NCI-H524 (cell line): ENCODE data around the gene SLC9C2.
"Not testable (repeated sequence)": the region's sequence is repeated elsewhere in the genome, so short reads cannot be mapped to it uniquely, and the experiment has no call there.

Experiments
- DNase-seq, 2 experiments: peaks; one replicate each; lab custom pipeline; 2025; lab: John Stamatoyannopoulos, UW

Gene SLC9C2, protein sequence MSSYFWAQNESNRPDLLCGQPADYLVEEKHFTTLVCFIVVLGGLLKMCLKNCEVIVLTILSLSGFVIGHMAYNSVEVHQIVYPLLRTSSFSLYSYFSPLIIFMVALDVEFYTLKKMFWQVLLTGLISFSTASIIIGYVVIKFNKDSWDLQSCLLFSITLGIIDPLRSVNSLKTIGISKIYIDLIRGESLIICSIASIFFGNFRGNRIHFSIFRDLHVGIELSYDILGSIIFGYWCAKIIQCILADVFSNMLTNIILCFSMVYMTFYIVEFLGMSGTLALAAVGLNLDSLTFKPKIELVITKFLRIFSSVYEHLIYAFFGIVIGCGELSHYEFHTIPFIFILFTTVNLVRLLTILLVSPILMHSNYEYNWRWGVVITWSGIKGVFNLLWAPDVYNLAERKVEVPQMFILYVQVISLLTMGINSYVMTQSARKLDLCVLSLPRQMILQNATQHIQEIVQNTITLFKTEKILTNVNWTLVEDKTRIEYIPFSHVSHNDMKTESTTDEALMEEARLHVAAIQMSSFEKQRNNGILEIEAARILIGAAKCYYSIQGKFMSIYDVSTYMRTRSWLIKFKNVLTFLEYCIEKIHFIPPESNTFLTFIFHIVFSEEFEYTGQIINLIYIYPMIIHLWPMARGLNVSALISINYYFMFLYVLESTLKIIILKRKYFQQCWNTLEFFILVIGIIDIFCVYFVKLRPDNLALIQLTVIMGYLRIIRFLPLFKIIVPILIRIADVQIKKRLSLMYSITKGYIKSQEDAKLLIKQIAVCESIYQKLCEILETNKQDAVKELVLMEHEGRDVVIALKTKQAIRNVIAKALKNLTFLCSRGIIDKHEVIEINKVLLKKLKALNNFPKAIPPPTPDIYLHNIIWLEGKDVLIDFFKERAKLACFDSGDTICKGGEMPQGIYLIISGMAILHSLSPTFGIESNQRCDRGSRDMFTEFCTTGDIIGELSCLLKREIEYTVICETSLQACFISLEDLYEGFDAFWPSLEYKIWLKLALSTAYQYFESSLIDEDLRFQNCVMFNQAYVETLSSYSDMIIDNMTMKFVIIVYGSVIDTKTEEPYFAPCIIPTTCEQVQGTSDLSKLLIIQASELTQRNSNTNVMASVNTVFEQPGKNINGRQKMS

DNA sequence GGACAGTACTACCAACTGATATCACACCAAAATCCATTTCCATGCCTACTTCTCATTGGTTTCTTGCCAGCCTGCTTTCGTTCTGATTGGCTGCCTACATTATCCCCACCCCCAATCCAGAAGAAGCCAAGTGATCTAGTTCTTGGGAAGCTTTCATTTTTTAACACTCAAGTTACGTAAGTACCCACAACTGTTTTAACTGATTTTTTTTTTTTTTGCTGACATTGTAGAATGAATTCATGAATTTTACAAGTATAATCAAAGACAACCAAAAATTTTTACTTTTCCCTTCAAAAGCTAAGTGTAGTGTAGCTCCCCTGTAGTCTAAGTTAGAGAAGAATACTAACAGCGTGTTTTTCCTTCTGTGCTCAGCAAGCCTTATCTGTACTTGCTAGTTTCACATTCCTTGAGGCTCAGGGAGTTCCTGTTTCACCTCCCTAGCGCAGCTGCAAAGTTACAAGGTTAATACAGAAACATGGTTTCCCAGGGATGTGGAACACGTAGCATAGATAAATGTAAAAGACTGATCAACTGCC lies at the start of gene SLC9C2:
TSS of gene SLC9C2 (minus strand) at position 17 of the 536 bp plus-strand sequence. CDS start 1,296 bp downstream, outside the sequence.
- no peak for DNase-seq

DNA sequence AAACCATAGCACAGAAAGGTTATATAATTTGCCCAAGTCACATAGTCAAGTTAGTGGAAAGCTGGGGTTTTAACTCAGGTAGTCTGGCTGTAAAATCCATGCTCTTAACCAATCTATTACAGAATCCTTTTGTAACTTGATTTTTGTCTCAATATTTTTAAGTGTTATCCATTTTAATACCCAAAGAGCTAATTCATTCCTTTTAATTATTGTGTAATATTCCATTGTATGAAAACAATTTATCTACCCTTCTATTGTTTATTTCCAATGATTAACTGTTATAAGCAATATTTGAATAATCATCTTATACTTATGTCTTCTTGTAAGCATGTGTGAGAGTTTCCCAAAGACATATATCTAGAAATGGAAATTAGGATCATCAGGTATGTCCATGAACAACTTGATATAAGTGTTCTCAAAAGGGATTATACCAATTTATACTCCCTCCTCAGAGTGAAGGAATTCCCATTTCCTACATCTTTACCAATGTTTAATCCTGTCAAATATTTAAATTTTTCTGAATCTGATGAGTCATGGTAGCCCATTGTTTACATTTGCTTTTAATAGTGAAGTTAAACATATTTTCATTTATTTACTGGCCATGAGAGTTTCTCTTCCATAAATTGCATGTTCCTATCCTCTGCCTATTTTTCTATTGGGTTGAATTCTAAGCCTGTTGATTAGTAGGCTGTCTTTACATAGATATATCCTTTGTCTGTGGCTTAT lies 46.2 kb upstream of the SLC9C2 start:
- DNase-seq, result no peak

DNA sequence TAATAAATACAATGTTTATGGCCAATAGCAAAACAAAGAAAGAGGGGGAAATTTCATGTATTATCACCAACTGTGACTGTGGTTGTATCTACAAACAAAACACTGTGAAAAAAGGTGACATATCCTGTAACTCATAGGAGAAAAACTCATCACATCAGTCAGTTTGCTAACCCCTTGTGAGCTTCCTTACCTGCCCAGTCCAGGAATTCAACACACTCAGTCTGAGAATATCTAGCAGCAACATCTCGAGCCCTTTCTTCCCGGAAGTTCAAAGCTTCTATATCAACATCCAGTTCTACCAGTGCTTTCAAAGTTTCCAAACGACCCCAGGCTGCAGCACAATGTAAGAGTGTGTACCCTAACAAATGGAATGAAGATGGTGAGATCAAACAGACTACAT lies 43.8 kb upstream of the SLC9C2 start:
- no peak for DNase-seq

DNA sequence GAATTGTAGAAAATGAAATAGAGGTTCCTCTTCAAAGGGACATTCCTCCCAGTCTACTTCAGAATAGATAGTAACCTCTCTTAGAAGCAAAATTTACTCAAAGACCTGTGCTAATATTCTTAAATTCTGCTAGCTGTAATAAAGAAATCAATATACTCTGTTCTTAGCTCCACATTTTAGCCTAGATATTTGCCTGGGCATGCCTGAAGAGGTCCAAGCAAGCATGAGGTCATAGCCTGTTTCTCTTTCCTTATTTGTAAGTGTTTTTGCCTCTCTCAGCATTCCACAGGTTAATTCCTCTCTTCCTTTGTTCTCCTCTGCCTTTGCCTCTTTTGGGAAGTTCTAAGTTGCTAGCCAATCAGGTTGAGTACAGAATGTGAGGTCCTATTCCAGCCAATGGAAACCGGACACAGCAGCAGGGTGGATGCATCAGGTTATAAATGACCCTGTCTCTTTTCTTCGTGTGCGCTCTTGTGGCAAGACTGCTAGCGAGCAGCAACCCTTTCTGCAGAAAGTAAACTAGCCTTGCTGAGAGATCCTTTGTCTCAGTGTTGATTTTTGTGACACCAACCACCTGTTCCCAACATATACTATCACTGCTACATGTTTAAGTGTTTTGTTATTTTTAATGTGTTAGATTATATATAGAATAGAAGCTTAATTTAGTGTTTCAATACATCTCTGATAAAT lies 39.7 kb upstream of the SLC9C2 start:
- DNase-seq, result not testable (repeated sequence)

DNA sequence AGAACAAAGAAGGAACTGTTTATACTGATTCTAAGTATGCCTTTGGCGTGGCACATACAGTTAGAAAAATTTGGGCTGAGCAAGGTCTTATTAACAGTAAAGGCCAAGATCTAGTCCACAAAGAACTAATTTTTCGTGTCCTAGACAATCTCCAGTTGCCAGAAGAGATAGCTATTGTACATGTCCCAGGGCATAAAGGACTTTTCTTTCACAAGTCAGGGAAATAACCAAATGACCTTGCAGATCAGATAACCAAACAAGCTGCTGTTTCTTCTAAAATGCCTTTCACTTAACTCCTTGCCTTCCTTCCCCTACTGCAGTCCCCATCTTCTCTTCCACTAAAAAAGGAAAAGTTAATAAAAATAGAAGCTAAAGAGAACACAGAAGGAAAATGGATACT lies 36.2 kb upstream of the SLC9C2 start:
- no peak for DNase-seq

DNA sequence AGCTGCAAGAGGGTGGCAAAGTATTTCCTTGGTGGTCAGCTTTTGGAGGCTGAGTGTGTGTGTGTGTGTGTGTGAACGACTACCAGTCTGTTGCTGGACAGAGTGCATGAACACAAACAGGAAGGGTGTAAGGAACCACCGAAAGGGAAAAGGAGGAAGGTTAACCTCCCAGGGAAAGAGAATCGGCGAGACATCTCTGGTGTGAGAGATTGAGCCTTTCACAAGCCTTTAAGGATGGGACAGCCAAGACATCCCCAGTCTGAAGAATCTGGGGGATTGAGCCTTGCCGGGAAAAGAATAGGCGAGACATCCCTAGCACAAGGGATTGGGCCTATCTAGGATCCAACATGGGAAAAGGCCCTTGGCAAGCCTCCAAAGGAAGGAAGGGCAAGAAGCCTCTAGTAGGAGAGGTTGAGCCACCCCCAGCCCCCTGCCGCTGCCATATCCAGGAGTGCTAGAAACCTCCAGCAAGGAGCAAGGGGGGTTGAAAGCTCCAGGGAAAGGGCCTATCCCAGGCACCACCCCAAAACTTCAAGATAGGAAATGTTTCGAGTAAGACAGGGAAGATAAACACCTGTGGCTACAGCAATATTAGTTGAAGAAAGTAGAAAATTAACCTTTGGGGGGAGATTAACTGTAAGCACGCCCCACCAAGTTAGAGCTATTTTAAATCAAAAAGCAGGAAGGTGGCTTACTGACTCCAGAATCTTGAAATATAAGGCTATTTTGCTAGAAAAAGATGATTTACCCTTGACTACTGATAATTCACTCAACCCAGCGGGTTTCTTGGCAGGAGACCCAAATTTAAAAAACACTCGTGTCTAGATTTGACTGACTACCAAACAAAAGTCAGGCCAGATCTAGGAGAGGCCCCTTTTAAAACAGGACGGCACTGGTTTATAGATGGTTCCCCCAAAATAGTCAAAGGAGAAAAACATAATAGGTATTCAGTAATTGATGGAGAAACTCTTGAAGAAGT lies 35.5 kb upstream of the SLC9C2 start:
- no peak for DNase-seq

DNA sequence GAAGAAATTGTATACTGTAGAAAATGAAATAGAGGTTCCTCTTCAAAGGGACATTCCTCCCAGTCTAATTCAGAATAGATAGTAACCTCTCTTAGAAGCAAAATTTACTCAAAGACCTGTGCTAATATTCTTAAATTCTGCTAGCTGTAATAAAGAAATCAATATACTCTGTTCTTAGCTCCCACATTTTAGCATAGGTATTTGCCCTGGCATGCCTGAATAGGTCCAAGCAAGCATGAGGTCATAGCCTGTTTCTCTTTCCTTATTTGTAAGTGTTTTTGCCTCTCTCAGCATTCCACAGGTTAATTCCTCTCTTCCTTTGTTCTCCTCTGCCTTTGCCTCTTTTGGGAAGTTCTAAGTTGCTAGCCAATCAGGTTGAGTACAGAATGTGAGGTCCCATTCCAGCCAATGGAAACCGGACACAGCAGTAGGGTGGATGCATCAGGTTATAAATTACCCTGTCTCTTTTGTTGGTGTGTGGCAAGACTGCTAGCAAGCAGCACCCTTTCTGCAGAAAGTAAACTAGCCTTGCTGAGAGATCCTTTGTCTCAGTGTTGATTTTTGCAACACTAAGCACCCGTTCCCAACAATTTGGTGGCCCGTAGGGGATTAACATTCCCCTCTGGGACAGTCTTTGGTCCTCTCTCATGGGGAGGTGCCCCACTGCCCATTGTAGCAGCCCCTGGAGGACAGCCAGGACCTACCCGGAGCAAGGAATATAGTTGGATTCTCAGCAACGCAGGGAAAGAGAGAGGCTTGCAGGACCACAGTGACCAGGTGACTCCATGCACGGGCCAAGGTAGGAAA lies 34.6 kb upstream of the SLC9C2 start:
- not testable (repeated sequence) for DNase-seq

DNA sequence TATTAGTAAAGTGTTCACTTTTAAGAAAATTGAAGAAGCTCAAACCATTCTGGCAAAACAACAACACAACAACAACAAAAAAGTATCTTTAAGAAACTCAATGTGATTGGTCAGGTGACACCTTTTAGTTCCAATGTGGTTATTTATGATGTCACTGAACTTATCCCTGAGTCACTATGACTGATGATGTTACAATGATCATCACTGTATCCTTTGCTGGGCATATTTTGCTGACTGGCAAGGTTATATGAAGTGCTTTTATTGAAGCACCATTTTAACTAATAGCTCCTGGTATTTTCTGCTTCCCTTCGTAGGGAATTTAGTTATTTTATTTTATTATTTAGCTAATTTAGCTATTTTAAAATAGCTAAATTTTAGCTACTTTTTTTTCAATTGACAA lies 32.2 kb upstream of the SLC9C2 start, which contains the start of gene TEX50:
TSS of gene TEX50 (plus strand) at position 223 of the 400 bp plus-strand sequence. CDS start 184 bp downstream, outside the sequence.
- no peak for DNase-seq

DNA sequence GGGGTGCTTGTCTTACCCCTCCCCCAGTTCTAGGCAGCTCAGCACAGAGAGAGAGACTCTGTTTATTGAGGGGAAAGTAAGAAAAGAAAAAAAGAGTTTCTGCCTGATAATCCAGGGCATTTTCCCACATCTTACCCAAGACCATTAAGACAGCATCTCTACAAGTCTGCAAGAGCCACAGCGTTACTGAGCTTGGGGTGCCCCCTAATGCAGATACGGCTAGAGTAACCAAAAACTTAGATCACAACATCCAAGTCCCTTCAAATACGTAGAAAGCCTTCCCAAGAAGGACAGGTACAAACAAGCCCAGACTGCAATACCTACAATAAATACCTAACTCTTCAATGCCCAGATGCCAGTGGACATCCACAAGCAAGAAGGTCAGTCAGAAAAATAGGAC lies 26.0 kb upstream of the SLC9C2 start:
- no peak for DNase-seq

DNA sequence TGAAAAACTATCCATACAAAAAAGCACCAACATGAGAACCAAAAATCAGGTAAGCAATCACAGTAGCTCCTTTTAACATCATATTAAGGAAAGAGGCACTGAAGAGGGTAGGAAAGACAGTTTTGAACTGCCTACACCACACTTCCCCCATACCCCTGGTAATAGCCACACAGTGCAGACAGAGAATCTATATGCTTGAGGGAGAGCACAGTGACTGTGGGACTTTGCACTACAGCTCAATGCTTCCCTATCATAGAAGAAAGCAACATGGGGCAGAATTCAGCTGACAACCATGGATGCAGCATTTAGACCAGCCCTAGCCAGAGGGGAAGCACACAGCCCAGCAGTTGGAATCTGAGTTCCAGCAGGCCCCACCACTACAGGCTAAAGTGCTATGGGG lies 24.4 kb upstream of the SLC9C2 start:
- no peak for DNase-seq

DNA sequence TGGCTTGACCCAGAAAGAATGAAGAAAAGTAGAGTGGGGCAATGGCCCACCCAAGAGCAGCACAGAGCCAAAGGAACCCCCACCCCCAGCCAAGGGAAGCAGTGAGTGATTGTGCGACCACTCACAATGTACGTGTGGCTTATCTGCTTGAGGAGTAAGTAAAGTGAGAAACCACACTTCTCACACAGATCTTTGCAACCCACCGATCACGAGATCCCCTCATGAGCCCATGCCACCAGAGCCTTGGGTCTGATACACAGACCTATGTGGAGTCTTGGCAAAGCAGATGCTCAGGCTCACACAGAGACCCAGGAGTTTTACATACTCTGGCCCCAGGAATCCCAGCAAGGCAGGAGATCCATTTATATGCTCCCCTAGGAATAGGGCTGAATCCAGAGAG lies 14.0 kb upstream of the SLC9C2 start:
- no peak for DNase-seq

DNA sequence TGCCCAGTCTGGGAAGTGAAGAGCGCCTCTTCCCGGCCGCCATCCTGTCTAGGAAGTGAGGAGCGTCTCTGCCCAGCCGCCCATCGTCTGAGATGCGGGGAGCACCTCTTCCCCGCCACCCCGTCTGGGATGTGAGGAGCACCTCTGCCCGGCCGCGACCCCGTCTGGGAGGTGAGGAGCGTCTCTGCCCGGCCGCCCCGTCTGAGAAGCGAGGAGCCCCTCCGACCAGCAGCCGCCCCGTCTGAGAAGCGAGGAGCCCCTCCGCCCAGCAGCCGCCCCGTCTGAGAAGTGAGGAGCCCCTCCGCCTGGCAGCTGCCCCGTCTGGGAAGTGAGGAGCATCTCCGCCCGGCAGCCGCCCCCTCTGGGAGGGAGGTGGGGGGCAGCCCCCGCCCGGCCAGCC lies 10.2 kb upstream of the SLC9C2 start:
- not testable (repeated sequence) for DNase-seq

DNA sequence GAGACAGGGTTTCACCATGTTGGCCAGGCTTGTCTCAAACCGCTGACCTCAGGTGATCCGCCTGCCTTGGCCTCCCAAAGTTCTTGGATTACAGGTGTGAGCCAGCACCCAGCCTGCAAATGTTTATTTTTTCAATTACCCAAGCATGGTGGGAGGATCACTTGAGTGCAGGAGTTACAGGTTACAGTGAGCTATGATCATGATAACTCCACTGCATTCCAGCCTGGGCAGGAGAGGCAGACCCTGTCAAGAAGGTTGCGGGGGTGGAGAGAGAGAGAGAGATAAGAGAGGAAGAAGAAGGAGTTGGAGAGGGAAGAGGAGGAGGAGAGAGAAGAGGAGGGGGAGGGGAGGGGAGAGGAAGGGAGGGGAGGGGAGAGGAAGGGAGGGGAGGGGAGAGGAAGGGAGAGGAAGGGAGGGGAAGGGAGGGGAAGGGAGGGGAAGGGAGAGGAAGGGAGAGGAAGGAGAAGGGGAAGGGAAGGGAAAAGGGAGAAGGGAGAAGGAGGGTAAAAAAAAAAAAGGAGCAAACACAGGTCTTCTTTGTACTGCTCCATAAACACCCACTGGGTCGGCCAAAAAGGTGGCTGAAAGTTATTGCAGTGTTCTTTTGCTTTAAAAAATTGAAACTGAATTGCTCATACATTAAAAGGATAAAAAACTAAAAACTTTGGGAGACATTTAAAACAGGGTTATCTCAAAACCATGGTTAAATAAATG lies 5.8 kb upstream of the SLC9C2 start:
- no peak for DNase-seq

DNA sequence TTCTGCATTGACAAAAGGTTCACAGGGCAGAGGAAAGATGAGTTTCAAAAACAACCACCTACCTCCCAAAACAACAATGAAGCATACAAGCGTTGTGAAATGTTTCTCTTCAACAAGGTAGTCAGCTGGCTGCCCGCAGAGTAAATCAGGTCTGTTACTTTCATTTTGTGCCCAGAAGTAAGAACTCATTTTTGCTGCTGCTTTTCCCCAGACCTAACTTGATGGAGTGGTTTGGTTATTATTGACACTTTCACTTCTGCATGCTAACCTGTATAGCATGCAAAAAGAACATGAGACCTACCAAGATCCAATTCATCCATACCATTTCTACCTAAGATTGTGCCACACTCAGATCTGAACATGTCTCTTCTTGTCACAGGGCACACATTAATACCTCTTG lies 1.3 kb downstream of the SLC9C2 start:
- DNase-seq, result no peak

DNA sequence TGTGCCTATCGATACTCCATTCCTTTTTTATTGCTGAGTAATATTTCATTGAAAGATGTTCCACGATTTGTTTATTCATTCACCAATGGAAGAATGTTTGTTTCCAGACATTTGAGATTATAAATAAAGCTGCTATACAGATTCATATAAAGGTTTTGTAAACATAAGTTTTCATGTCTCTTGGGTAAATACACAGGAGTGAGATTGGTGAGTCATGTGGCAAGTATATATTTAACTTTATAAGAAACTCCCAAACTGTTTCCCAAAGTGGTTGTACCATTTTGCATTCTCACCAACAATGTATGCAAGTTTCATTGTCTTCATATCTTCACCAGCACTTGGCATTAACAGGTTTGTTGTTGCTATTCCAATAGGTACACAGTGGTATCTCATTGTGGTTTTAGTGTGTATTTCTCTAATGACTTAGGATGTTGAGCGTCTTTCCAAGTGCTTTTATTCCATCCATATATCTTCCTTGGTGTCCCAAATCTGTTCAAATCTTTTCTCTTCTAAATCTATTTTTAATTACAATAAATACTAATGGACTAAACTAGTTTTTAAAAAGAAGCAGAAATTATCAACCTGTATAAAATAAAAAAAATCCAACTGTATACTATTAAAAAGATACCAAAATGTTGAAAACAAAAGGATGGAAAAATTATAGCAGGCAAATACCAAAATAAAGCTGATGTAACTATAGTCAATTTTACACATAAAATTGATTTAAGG lies 6.6 kb downstream of the SLC9C2 start:
- DNase-seq, result no peak

DNA sequence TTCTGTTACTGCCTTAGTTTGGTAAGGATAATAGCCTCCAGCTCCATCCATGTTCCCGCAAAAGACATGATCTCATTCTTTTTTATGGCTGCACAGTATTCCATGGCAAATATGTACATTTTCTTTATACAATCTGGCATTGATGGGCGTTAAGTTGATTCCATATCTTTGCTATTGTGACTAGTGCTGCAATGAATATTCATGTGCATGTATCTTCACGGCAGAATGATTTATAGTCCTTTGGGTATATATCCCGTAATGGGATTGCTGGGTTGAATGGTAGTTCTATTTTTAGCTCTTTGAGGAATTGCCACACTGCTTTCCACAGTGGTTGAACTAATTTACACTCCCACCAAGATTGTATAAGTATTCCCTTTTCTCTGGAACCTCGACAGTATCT lies 11.7 kb downstream of the SLC9C2 start:
- not testable (repeated sequence) for DNase-seq

DNA sequence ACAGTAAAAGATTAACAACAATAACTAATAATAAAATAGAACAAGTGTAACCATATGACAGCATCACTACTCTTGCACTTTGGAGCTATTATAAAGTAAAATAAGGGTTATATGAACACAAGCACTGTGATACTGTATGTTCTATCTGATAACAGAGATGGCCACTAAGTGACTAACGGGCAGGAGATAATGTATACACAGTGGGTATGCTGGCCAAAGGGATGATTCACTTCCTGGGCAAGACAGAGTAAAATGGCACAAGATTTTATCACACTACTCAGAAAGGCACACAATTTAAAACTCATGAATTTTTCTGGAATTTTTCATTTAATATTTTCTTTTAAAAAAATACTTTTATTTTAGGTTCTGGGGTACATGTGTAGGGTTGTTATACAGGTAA lies 12.3 kb downstream of the SLC9C2 start:
- no peak for DNase-seq
